HT1080 (cell line): ENCODE data around the gene MPHOSPH9. TPM values are rescaled to one million over a fixed set of nuclear protein-coding genes. Genes with fewer than 3 reads are reported as not detected.
A peak's percentile ranks its signal among the peaks of the same experiment; 100 is the strongest.
"Not testable (repeated sequence)": the region's sequence is repeated elsewhere in the genome, so short reads cannot be mapped to it uniquely, and the experiment has no call there.

ENCODE experiments used
- DNase-seq: peaks from one replicate; pipeline ENCODE4 v3.0.0-alpha.2; 2015; ENCODE audit warnings: low read depth
- total RNA-seq: library from RNA; depleted of rRNA; stranded (reverse); fragments of >200 nt; shearing (Covaris generic); gene quantifications from 2 replicates; pipeline ENCODE4 v1.2.3, GENCODE V29; 2014

Gene MPHOSPH9
- total RNA-seq, 1 experiment from 2014 or later = 42.1 TPM

GRCh38 chr12:123261196-123261595 lies 28.3 kb upstream of the MPHOSPH9 start:
- no peak for DNase-seq

- DNase-seq = no peak
Observed at GRCh38 chr12:123260081-123260480, 27.1 kb upstream of the MPHOSPH9 start.

GRCh38 chr12:123258593-123258992 lies 25.7 kb upstream of the MPHOSPH9 start:
- no peak for DNase-seq

- DNase-seq = no peak
Observed at GRCh38 chr12:123254853-123255446, 22.0 kb upstream of the MPHOSPH9 start.

GRCh38 chr12:123253641-123254459 lies 20.9 kb upstream of the MPHOSPH9 start:
- no peak for DNase-seq

- DNase-seq = not testable (repeated sequence)
Observed at GRCh38 chr12:123252365-123252764, 19.4 kb upstream of the MPHOSPH9 start.

GRCh38 chr12:123251403-123252076 lies 18.6 kb upstream of the MPHOSPH9 start:
- DNase-seq = no peak

GRCh38 chr12:123250471-123251383 lies 17.8 kb upstream of the MPHOSPH9 start:
- no peak for DNase-seq

- not testable (repeated sequence) for DNase-seq
Observed at GRCh38 chr12:123248996-123249741, 16.2 kb upstream of the MPHOSPH9 start.

GRCh38 chr12:123248129-123248528 lies 15.2 kb upstream of the MPHOSPH9 start:
- not testable (repeated sequence) for DNase-seq

- no peak for DNase-seq
Observed at GRCh38 chr12:123245678-123246077, 12.7 kb upstream of the MPHOSPH9 start.

GRCh38 chr12:123243671-123244262 lies 10.8 kb upstream of the MPHOSPH9 start:
- no peak for DNase-seq

- DNase-seq = no peak
Observed at GRCh38 chr12:123242116-123242904, 9.4 kb upstream of the MPHOSPH9 start.

GRCh38 chr12:123238961-123239360 lies 6.0 kb upstream of the MPHOSPH9 start:
- no peak for DNase-seq

GRCh38 chr12:123238330-123238682 lies 5.4 kb upstream of the MPHOSPH9 start:
- no peak for DNase-seq

- DNase-seq = peak; percentile 35
Observed at GRCh38 chr12:123237646-123238329, 4.8 kb upstream of the MPHOSPH9 start.

- DNase-seq = no peak
Observed at GRCh38 chr12:123233505-123234308, 766 bp upstream of the MPHOSPH9 start.

- DNase-seq = no peak
Observed at GRCh38 chr12:123232472-123232806, 502 bp downstream of the MPHOSPH9 start.
